Fibroblast of pulmonary artery (primary cell): ENCODE data around the gene SYAP1.
"Not testable (repeated sequence)": the region's sequence is repeated elsewhere in the genome, so short reads cannot be mapped to it uniquely, and the experiment has no call there.

ENCODE experiments used
- DNase-seq: peaks from one replicate; pipeline ENCODE4 v3.0.0-alpha.2; 2010; ENCODE audit warnings: low read depth
- H3K4me3 ChIP-seq: replicated peaks from 2 replicates; pipeline ENCODE4 v1.5.1; 2011; ENCODE audit warnings: low read depth, mild to moderate bottlenecking, control low read depth, low read length, moderate library complexity
- CTCF ChIP-seq: IDR thresholded peaks from 2 replicates; pipeline ENCODE4 v1.5.1; 2011; ENCODE audit warnings: mild to moderate bottlenecking, control low read depth, low read length, inconsistent platforms; ENCODE audit errors: missing control alignments

SYAP1 gene

GRCh38 chrX:16772460-16772859 lies 53.0 kb downstream of the SYAP1 start:
- H3K4me3 ChIP-seq = no peak overlapping the region
- no peak for TF ChIP-seq CTCF
- peak; percentile 1 for DNase-seq

GRCh38 chrX:16774746-16775145 lies 55.3 kb downstream of the SYAP1 start:
- no peak overlapping the region for H3K4me3 ChIP-seq
- no peak for DNase-seq
- no peak for TF ChIP-seq CTCF

- DNase-seq = peak; percentile 54
- H3K4me3 ChIP-seq = no peak overlapping the region
- TF ChIP-seq CTCF = no peak
Observed at GRCh38 chrX:16778545-16778944, 59.1 kb downstream of the SYAP1 start.

GRCh38 chrX:16778993-16779392 lies 59.6 kb downstream of the SYAP1 start:
- no peak for TF ChIP-seq CTCF
- no peak for DNase-seq

GRCh38 chrX:16779815-16780214 lies 60.4 kb downstream of the SYAP1 start:
- DNase-seq, H3K4me3 ChIP-seq: not testable (repeated sequence)

More at GRCh38 chrX:16778993-16779392, 59.6 kb downstream of the SYAP1 start:
- H3K4me3 ChIP-seq = no peak overlapping the region

- no peak overlapping the region for H3K4me3 ChIP-seq
- DNase-seq = no peak
- no peak for TF ChIP-seq CTCF
Observed at GRCh38 chrX:16783452-16783851, 64.0 kb downstream of the SYAP1 start.

GRCh38 chrX:16784440-16784839 lies 65.0 kb downstream of the SYAP1 start:
- not testable (repeated sequence) for DNase-seq, H3K4me3 ChIP-seq

GRCh38 chrX:16785247-16786138 lies 66.1 kb downstream of the SYAP1 start:
- no peak for TF ChIP-seq CTCF
- no peak for DNase-seq
- H3K4me3 ChIP-seq = peak overlapping the region; percentile 77
